GM18520 (cell line): ENCODE data around the gene NR3C2.
A peak's percentile ranks its signal among the peaks of the same experiment; 100 is the strongest.

Experiments
- ATAC-seq: cut with Tn5 transposase; IDR thresholded peaks from one replicate; pipeline ENCODE4 v1.9.1; 2021; ENCODE audit not compliant: unreplicated experiment

NR3C2 gene

DNA sequence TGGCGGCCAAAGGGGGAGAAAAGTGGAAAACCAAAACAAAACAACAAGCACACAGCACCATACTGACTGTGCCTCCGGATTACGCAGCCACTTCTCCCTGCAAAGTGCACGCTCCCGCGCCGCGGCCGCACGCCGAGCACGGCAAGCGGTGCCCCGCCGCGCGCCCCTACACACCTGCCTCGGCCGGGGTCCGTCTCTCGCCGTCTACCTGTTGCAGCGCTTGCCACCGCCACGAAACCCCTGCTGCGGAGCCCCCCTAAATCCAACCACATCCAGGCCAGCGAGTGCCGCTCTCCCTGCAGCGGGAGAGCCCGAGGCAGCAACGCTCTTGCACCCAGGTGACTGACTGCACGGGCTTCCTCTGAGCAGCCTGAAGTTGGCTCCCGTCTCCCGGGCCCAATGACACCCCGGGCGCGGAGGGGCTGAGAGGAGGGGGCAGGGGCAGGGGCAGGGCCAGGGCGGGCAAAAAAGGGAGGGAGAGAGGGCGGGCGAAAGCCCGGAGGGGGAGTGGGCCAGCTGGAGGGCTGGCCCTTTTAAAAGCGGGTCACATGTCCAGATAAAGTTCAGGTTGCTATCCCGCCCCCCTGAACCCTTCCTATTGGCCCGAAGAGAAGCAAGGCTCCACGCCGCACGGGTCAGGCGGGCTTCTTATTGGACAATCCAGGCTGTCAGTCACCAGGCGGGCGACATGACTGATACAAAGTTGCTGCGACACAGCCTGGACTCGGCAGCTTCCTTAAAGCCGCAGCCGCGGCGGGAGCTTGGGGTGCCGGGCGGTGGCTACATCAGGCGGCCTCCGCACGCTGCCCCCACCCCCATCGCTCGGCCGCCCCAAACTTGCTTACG lies at the start of gene NR3C2:
TSS of gene NR3C2 (minus strand) at position 429 of the 846 bp plus-strand sequence.
- ATAC-seq, result peak; percentile 99

DNA sequence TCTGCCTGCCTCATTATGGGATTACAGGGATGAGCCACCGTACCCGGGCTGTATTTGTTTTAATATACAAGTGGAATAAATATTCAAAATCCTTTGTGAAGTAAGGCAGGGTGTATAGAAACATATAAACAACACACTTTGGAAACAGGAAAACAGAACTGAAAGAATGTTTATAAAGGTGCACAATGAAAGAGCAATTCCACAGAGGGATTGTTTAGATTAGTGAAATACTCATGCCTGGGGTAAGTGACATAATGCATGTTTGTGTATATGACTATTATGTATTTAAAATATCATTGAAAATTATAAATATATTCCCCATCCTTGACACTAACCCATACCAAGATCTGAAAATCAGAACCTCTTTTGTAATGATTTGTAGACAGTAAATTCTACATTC lies 45.0 kb upstream of the NR3C2 start:
- no peak for ATAC-seq

- ATAC-seq, result no peak
These were observed 39.4 kb upstream of the NR3C2 start for GRCh38 chr4:148481636-148482035.

DNA sequence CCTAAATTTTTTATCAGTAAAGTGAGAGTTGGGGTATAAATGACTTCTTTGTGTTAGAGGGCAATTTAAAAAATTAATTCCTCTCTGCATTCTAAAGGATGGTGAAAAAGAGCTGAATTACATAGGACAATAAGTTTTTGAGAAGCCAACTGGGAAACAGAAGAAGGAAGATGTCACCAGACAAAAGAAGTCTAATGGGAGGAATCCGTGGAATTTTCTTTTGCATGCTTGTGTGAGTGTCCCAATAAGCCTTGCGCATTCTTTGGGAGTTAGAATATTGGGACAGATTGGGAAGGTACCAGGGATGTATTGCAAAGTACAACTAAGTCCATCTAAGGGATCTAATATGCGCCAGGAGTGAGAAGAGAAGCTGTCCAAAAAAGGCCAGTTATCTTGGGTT lies 35.1 kb upstream of the NR3C2 start:
- ATAC-seq, result no peak

- no peak for ATAC-seq
These were observed 27.7 kb upstream of the NR3C2 start for GRCh38 chr4:148469938-148470337.

DNA sequence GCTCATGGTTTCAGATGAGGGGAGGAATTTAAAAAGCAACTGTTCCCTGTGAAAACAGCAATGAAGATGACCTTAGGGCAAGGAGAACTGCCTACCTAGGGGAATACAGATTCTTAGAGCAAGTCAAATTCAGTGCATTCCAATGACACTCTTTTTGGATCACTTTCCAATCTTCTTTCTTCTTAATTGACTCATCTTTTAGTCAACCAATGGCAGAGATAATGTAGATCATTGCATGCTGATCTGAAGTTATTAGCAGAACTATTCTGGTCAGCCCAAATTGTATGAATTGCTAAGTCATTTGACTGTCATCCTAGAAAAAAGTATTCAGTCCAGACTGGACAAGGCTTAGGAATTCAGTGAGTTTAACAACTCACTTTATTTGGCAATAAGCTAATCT lies 12.6 kb upstream of the NR3C2 start:
- no peak for ATAC-seq

- ATAC-seq, result no peak
These were observed 11.6 kb upstream of the NR3C2 start for GRCh38 chr4:148453833-148454232.

GRCh38 chr4:148452970-148453369 lies 10.8 kb upstream of the NR3C2 start:
- ATAC-seq, result no peak

DNA sequence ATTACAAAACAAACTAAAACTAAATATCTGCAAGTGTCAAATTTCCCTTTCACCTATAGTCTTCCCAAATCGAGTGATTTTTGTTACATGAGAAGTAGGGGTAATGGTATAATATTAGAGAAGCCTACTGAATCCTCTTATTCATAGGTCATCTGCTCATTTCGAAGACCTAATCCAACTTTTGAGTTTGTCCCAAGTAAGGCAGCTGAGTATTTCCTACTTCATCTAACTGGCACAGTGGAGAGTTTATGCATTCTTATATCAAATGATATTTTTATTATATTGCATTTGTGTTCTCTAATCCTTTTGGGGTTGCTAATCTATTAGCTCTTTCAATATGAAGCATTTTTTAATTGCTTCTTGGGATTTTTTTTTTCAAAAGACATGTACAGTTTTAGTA lies 7.7 kb upstream of the NR3C2 start:
- ATAC-seq, result no peak

DNA sequence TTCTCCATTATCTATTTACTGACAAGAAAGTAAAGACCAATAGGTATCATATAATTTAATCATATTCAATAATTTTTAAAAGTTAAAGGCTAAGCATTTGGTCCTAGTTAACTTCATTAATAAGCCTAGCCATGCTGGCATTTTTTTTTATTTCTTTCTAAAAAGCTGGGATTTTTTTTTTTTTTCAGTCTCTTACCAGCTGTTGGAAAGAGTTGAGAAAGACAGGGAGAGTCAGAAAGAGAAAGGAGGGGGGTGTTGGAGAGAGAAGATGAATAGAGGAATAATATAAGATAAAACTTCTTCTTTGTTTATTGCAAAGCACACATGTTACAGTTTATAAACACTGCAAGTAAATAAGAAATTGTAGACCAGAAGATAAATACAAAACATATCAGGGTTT lies 5.9 kb upstream of the NR3C2 start:
- no peak for ATAC-seq

- ATAC-seq, result no peak
These were observed 5.5 kb upstream of the NR3C2 start for GRCh38 chr4:148447681-148448080.

DNA sequence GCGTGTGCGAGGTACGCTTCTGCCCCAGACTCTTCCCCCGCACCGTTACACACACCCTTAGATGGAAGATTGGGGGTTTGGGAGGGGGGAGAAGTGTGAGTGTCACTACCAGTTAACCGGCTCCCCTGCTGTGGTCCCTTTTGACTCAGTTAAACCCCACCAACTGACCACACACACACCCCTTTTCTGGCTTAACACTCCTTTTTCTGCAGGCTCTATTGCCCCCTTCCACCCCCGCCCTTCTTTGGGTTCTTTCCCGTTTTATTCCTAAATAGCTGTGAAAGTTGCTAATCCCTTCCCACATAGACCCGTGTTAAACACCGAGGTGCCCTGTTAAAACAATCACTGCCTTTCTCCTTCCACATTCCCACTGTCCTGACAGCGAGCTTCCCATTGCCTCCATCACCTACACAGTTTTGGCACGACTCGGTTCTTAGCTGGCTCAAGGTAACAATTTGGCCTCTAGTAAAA lies 3.7 kb upstream of the NR3C2 start:
- no peak for ATAC-seq

GRCh38 chr4:148445071-148445859 lies 3.1 kb upstream of the NR3C2 start:
- ATAC-seq, result peak; percentile 12

DNA sequence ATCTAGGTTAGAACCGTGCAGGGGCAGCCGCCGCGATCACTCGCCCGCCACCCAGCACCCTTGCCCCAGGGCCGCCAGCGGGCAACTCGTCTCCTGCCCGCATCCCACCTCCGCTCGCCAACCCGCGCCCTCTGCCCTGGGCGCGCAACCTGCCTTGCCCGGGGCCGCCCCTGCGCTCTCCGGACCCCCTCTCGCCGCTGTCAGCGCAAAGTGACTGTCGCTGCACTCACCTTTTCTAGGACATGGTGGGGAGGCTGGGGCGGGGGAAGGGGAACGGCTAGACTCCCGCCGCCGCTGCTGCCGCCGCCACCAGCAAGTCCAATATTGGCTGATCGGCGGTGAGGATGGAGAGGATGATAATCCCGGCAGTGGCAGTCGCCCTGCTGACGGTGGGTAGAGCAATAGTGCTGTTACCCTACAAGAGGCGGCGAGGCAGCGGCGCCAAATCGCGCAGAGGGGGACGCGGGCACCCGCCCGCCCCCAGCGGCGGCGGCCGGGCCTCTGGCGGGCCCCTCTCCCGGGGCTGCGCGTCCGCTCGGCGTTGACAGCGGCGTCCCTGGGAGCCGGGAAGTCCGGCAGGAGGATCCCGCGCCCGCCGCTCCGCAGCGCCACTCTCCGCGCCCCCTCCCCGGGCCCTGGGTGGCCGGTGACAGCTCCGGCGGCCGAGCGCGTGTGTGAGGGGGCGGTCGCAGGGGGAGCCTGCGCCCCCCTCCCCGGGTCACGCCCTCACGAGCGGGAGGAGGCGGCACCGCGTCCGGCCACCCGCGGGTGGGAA lies 2.3 kb upstream of the NR3C2 start:
- no peak for ATAC-seq

DNA sequence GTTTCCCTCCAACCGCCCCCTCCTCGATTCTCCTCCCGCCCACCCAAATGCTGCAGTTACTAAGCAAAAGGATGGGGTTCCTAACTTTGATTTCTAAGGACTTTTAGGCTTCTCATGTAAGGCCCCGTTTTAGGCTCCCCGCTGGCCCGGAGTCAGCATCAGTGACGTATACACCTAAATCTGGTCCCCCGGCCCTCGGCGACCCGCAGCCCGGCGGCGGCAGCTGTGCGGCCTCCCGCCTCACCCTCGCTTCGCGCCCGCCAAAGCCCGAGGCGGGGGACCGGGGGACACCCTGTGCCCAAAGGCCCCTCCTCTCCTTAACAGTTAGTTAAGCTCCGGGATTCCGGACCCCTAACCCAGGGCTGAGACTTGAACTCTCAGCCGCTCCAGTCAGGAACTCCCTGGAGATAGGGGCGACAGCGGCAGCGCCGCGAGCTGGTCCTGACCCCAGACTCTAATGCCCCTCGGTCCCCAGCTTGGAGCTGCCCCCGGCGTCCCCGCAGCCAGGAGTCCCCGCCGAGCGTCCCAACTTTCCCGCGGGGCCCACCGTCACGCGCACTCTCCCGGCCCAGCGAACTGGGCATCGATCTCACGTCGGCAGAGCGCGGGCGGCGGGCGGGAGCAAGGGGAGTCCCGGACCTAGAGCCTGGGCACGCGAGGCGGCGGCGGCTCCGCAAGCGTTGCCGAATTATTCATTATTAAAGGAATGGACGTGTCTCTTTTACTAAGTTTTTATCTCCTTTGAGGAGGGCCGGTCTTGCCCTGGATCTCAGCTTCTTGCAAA lies 1.5 kb upstream of the NR3C2 start:
- ATAC-seq, result no peak

- no peak for ATAC-seq
These were observed 758 bp upstream of the NR3C2 start for GRCh38 chr4:148442832-148443511.

- no peak for ATAC-seq
These were observed 609 bp downstream of the NR3C2 start for GRCh38 chr4:148441624-148441985.

DNA sequence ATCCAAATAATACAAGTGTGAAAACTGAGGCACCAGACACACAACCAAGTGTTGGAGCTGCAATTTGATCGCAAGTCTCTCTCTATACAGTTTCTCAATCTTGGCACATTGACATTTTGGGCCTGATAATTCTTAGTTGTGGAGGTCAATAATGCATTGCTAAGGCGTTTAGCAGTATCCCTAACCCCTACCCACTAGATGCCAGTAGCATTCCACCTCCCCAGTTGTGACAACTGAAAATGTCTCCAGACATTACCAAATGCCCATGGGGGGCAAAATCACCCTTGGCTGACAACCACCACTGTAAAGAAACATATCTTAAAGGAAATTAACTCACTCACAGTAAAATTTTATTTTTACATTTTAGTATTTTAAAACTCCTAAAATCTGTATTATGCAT lies 4.2 kb downstream of the NR3C2 start:
- ATAC-seq, result no peak

GRCh38 chr4:148437439-148437838 lies 4.8 kb downstream of the NR3C2 start:
- ATAC-seq, result no peak

- no peak for ATAC-seq
These were observed 5.7 kb downstream of the NR3C2 start for GRCh38 chr4:148436512-148436911.
